AML-193 (cell line): ENCODE data around the gene CCL11.

ENCODE experiments used
- DNase-seq, 2 experiments: peaks; one replicate each; lab custom pipeline; 2025; lab: John Stamatoyannopoulos, UW

Gene CCL11

GRCh38 chr17:34285286-34285792 lies at the start of gene CCL11:
TSS of gene CCL11 (plus strand) at chr17:34285742. CDS start at chr17:34285809, 67 bp downstream.
- no peak for DNase-seq

DNA sequence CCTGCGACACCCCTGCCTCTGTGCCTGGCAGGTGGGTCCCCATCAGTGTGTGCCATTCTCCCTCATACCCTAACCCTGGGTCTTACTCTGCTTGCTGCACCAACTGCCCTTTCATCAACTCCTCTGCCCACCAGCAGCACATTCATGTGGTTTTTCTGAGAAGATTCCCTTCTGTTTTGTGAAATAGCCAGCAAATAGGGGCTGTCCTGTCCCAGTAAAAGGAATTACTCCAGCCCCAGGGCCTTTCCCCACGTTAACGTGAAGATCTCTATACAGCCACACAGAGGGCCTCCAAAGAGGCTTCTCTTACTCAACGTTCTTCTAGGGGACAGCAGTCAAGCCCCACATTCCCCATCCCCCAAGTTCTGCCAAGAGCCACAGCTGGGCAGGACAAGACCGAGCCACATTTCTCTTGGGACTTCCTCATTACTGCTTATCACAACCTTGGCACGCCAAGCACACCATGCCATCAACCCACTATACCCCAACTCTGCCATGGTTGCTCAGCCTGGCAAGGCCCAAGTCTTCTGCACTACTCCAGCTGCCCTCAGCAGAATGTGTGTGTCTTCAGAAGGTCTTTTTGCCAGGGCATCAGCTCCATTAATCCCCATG lies 49.2 kb upstream of the CCL11 start:
- DNase-seq: peak; percentile 64 to 66

GRCh38 chr17:34237458-34237857 lies 48.1 kb upstream of the CCL11 start:
- DNase-seq: no peak

- peak; percentile 69 to 76 for DNase-seq
These were observed 44.5 kb upstream of the CCL11 start for GRCh38 chr17:34241062-34241461.

DNA sequence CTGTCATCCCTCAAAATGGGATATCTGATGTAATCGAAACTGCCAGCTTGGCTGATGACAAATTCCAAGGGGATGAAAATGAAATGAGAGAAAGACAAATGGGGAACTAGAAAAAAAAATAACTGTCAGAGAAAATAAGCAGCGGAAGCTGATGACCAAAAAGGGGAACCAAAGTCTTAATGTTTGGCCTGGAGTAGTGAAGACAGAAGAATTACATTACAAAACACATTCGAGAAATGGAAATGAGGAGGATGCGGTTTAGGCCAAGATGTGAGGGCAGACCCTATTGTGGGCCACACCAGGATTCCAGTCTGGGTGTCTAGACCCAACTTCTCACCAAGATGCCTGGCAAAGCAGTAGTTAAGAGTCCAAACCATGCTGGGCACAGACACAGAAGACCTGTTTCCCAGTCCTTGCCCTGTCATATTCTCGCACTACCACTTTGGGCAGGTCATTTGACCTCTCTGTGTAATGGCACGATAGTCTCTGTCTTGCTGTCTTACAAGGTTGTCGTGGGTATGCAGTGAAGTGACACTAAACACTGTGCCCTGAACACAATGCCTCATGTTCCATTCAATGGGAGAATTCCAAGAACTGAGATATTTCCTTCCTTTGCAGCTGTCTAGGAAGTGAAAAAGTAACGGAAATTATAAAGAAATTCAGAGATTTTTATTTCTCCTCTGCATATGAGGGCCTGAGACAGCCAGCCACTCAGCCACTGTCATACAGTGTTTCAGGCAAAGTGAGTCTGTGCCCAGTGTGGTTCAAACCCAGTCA lies 42.8 kb upstream of the CCL11 start:
- peak; percentile 99 for DNase-seq

DNA sequence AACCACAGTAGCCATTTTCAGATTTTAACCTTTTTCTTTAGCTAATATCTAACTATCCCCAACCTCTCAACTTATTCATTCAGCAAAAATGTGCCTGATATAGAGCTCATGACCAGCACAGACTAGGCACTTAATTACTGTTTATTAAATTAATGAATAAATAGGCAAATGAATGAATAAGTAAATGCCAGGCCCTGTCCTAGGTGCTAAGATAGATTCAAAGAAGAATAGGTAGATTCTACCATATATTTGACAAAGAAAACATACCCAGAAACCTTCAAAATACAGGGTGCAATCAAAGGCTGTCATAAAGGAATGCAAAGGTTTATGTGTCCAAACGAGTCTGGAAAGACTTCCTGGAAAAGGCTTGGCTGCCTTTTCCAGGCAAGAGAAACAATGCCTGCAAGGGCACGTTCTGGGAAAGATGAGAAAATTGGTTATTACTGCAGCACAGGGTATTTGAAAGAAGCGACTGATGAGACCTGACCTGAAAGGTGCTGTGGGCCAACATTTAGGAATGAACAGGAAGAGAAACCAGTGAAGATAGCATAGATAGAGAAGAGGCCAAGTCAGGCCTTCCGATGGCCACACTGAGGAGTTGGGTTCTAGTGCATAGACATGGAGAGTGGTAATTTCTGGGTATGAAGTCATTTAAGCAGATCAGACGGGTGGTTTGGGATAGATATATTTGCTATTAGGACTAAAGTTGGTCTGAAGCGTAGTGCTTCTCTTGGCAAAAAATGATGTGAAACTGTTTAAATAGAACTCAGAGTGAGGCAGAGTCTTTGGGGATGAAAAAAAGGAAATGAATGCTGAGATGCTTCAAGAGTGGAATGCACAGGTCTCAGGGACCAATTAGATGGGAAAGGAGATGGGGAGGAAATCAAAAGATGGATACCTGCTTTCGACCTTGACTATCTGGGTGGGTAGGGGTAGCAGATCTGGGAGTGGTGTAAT lies 41.9 kb upstream of the CCL11 start:
- no peak for DNase-seq

DNA sequence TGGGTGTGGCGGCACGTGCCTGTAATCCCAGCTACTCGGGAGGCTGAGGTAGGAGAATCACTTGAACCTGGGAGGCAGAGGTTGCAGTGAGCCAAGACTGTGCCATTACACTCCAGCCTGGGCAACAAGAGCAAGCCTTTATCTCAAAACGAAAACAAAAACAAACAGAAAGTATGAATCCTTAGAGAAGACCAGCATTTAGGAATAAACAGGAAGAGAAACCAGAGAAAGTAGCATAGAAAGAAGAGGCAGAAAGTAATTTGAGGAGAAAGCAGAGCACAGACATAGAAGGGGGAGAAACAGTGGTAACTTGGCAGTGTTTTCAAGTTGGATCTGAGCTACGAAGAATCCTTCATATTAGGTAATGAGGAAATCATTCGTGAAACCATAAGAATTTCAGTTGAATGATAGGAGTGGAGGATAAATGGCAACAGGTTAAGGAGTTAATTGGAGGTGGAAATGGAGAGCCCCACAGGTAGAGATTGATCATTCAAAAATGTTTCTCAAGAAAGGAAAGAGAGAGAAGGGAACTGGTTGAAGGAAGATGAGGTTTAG lies 40.1 kb upstream of the CCL11 start:
- no peak for DNase-seq

GRCh38 chr17:34246446-34246845 lies 39.1 kb upstream of the CCL11 start:
- DNase-seq: peak; percentile 99

- DNase-seq: peak in 1 of 2 experiments; percentile 46
These were observed 38.7 kb upstream of the CCL11 start for GRCh38 chr17:34246881-34247280.

- DNase-seq: peak; percentile 80 to 83
These were observed 37.0 kb upstream of the CCL11 start for GRCh38 chr17:34248511-34249024.

GRCh38 chr17:34249061-34249460 lies 36.5 kb upstream of the CCL11 start:
- no peak for DNase-seq

- no peak for DNase-seq
These were observed 36.1 kb upstream of the CCL11 start for GRCh38 chr17:34249478-34249877.

- no peak for DNase-seq
These were observed 34.4 kb upstream of the CCL11 start for GRCh38 chr17:34251186-34251585.

DNA sequence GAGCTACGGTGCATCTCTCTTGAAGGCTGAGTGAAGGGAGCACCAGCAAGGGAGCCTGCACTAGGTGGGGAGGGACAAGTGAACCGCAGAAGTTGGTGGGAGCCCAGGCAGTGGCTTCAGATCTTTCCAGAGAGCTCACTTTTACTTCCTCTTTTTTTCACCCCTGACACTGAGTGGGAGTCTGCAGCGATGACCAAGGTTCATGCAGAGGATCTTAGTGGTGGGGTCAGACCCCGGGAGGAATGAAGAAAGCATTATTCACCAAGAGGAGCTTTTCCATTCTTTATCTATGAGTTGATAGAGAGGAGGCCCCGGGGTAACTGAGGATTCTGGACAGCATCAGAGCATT lies 33.5 kb upstream of the CCL11 start:
- DNase-seq: peak; percentile 91 to 92

DNA sequence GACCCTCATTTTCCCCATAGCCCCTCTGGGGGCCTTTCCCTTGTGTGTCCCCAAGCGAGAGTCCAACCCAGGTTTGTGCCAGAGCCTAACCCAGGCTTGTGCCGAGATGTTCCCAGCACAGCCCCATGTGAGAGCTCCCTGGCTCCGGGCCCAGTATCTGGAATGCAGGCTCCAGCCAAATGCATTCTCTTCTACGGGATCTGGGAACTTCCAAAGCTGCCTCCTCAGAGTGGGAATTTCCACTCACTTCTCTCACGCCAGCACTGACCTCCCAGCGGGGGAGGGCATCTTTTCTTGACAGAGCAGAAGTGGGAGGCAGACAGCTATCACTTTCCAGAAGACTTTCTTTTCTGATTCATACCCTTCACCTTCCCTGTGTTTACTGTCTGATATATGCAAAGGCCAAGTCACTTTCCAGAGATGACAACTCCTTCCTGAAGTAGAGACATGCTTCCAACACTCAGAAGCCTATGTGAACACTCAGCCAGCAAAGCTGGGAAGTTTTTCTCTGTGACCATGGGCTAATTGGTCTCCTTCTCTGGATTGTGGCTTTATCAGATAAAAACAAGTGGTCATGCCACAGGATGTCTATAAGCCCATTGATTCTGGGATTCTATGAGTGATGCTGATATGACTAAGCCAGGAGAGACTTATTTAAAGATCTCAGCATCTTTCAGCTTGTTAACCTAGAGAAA lies 33.0 kb upstream of the CCL11 start:
- no peak for DNase-seq

DNA sequence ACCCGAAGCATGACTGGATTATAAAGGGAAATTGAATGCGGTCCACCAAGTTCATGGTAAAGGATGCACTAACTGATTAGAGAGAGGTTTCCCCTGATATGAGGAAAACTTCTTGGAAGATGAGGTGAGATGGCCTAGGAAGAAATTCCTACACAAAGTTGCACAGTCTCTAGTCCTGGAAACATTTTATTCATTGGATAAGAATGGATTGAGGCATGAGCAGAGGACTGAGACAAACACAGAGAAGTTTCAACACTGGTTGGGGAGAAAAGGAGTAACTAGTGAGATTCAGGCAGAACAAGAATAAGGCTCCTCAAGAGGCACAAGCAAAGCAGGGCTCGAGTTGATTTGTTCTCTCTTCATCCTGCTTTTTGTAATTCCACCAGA lies 32.4 kb upstream of the CCL11 start:
- no peak for DNase-seq

DNA sequence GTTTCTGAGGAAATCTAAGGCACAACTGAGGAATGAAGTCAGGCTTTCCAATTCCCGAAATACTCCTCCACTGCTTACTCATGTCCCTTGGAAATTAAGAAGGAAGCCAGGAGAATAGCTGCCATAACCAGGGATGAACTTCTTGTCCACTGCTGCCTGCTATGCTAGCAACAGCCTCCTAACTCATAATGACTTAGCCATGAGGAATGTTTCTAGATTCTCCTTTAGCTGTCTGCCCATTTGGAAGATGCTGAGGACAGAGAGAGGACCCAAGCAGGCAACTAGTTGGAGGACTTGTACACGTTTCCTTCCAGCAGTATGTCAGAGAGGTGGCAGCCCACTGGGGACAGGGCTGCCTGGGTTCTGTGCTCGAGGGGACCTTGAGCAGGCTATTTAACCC lies 31.4 kb upstream of the CCL11 start:
- no peak for DNase-seq

GRCh38 chr17:34254651-34255380 lies 30.7 kb upstream of the CCL11 start, which contains the start of gene CCL2:
TSS of gene CCL2 (plus strand) at chr17:34255285. CDS start at chr17:34255350, 65 bp downstream.
- peak in 1 of 2 experiments; percentile 41 for DNase-seq

DNA sequence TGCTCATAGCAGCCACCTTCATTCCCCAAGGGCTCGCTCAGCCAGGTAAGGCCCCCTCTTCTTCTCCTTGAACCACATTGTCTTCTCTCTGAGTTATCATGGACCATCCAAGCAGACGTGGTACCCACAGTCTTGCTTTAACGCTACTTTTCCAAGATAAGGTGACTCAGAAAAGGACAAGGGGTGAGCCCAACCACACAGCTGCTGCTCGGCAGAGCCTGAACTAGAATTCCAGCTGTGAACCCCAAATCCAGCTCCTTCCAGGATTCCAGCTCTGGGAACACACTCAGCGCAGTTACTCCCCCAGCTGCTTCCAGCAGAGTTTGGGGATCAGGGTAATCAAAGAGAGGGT lies 30.2 kb upstream of the CCL11 start:
- DNase-seq: no peak

DNA sequence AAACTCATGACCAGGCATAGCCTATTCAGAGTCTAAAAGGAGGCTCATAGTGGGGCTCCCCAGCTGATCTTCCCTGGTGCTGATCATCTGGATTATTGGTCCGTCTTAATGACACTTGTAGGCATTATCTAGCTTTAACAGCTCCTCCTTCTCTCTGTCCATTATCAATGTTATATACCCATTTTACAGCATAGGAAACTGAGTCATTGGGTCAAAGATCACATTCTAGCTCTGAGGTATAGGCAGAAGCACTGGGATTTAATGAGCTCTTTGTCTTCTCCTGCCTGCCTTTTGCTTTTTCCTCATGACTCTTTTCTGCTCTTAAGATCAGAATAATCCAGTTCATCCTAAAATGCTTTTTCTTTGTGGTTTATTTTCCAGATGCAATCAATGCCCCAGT lies 29.7 kb upstream of the CCL11 start:
- DNase-seq: no peak
